Keratinocyte (primary cell): ENCODE results near the gene CTNNA3. TPM values are rescaled to one million over a fixed set of nuclear protein-coding genes. Genes with fewer than 3 reads are reported as not detected.
"Not testable (repeated sequence)": the region's sequence is repeated elsewhere in the genome, so short reads cannot be mapped to it uniquely, and the experiment has no call there.

ENCODE experiments used
- DNase-seq: peaks from one replicate; pipeline ENCODE4 v3.0.0-alpha.2; 2011; ENCODE audit warnings: low read depth, missing footprints, low spot score
- FAIRE-seq: peaks from 2 replicates; lab custom pipeline; 2011; peaks lifted over from hg19 to GRCh38; lab: Jason Lieb, UNC
- H2AFZ ChIP-seq: 2 replicates; pipeline ENCODE4 v1.6.0; 2012; ENCODE audit warnings: low read length, control low read depth, inconsistent platforms; ENCODE audit not compliant: control insufficient read depth
- H3K27ac ChIP-seq: 2 replicates; pipeline ENCODE4 v1.5.1; 2011; ENCODE audit warnings: low read length; ENCODE audit not compliant: control insufficient read depth, insufficient read depth
- H3K27me3 ChIP-seq: 3 replicates; pipeline ENCODE4 v1.6.0; 2011; ENCODE audit warnings: low read length; ENCODE audit not compliant: control insufficient read depth, insufficient read depth; ENCODE audit errors: extremely low read depth
- H3K36me3 ChIP-seq, 2 experiments: 2 replicates in 1 of 2; 3 replicates in 1 of 2; pipeline ENCODE4 v1.5.1; 2011; ENCODE audit warnings: low read length in 2 of 2, mild to moderate bottlenecking in 1 of 2; ENCODE audit not compliant: control insufficient read depth in 2 of 2, insufficient read depth in 2 of 2; ENCODE audit errors: extremely low read depth in 1 of 2
- H3K4me1 ChIP-seq: 3 replicates; pipeline ENCODE4 v1.5.1; 2011; ENCODE audit warnings: low read length; ENCODE audit not compliant: control insufficient read depth, insufficient read depth; ENCODE audit errors: extremely low read depth
- H3K4me2 ChIP-seq: 3 replicates; pipeline ENCODE4 v1.6.0; 2011; ENCODE audit warnings: low read depth, low read length; ENCODE audit not compliant: control insufficient read depth, insufficient read depth; ENCODE audit errors: extremely low read depth
- H3K4me3 ChIP-seq, 3 experiments: fragments of 200-600 bp in 1 of 3; sonication (generic) in 1 of 3; 2 replicates in 2 of 3; 3 replicates in 1 of 3; pipeline ENCODE4 v1.5.1; 2011 to 2016; ENCODE audit warnings: low read length in 3 of 3, mild to moderate bottlenecking in 3 of 3, control low read depth in 2 of 3, inconsistent platforms in 1 of 3, low read depth in 1 of 3, mixed read lengths in 1 of 3, mixed run types in 1 of 3, moderate library complexity in 1 of 3; ENCODE audit not compliant: control insufficient read depth in 2 of 3, insufficient read depth in 2 of 3; ENCODE audit errors: extremely low read depth in 1 of 3
- H3K79me2 ChIP-seq: 2 replicates; pipeline ENCODE4 v1.6.0; 2012; ENCODE audit warnings: low read length; ENCODE audit not compliant: control insufficient read depth, insufficient read depth
- H3K9ac ChIP-seq: 3 replicates; pipeline ENCODE4 v1.6.0; 2011; ENCODE audit warnings: low read length; ENCODE audit not compliant: control insufficient read depth, insufficient read depth; ENCODE audit errors: extremely low read depth
- H3K9me1 ChIP-seq: 3 replicates; pipeline ENCODE4 v1.6.0; 2011; ENCODE audit warnings: low read length; ENCODE audit not compliant: control insufficient read depth, insufficient read depth; ENCODE audit errors: extremely low read depth
- H3K9me3 ChIP-seq: 2 replicates; pipeline ENCODE4 v1.5.1; 2012; ENCODE audit warnings: low read depth, low read length; ENCODE audit not compliant: control insufficient read depth
- H4K20me1 ChIP-seq: 3 replicates; pipeline ENCODE4 v1.6.0; 2011; ENCODE audit warnings: low read length; ENCODE audit not compliant: control insufficient read depth, insufficient read depth; ENCODE audit errors: extremely low read depth
- CTCF ChIP-seq, 3 experiments: IDR thresholded peaks in 1 of 3; conservative IDR thresholded peaks in 1 of 3; optimal IDR thresholded peaks in 1 of 3; 2 replicates in 2 of 3; 3 replicates in 1 of 3; pipeline versions ENCODE3 to v1.5.1; 2011; ENCODE audit warnings: low read length in 3 of 3, mild to moderate bottlenecking in 3 of 3, moderate library complexity in 2 of 3, control low read depth in 1 of 3, inconsistent platforms in 1 of 3; ENCODE audit not compliant: insufficient read depth in 2 of 3; ENCODE audit errors: extremely low read depth in 1 of 3
- EZH2 ChIP-seq: IDR thresholded peaks from one replicate; pipeline ENCODE4 v1.6.1; 2012; ENCODE audit warnings: inconsistent platforms, mild to moderate bottlenecking, low read length, moderate library complexity
- dilution Hi-C: fragments of 300-500 bp; cut with MboI; formaldehyde crosslinking; loops from one replicate; pipeline ENCODE4 v1.7.0; 2020; ENCODE audit warnings: low sequenced_read_pairs; ENCODE audit not compliant: extremely low pct_ligation_motif_present
- polyA plus RNA-seq, 5 experiments: library from polyadenylated mRNA; depleted of rRNA in 3 of 5; stranded (reverse) in 3 of 5; stranded (forward) in 1 of 5; unstranded in 1 of 5; fragments of >200 nt; gene quantifications; 1 replicate in 1 of 5; 2 replicates in 3 of 5; 3 replicates in 1 of 5; pipeline versions ENCODE4 v1.2.1 to v1.2.3, GENCODE V29; 2011 to 2012; ENCODE audit warnings: missing spikeins in 2 of 5, low read depth in 1 of 5, low replicate concordance in 1 of 5

Gene CTNNA3
- polyA plus RNA-seq, 1 donor (not counting 4 experiments of a cell fraction or from before 2014, with no cell fraction given), result 0.01 TPM

GRCh38 chr10:67239864-67240497 lies 456.0 kb downstream of the CTNNA3 start:
- DNase-seq (no peak), FAIRE-seq (no peak)
- Histone ChIP-seq H3K4me3 (no peak overlapping the region), H3K4me2 (no peak overlapping the region), H3K9me1 (no peaks in the 10 kb centered on the region), H4K20me1 (no peaks in the 10 kb centered on the region), H3K9ac (no peak overlapping the region), H3K36me3 (no peaks in the 10 kb centered on the region), H3K27me3 (no peaks in the 10 kb centered on the region), H3K9me3 (no peaks in the 10 kb centered on the region), H3K79me2 (no peaks in the 10 kb centered on the region), H2AFZ (no peak overlapping the region), H3K4me1 (no peaks in the 10 kb centered on the region), H3K27ac (no peak overlapping the region)
- dilution Hi-C loops, result no loop called here
- TF ChIP-seq CTCF (optimal IDR thresholded peaks at IDR 0.05 in 1 of 3, IDR thresholded peaks at IDR 0.05 in 1 of 3, conservative IDR thresholded peaks at IDR 0.05 in 1 of 3; ENCODE audit: extremely low read depth in 1 of 3, insufficient read depth in 2 of 3, low read length in 3 of 3), result no peak
- no peak for TF ChIP-seq EZH2

- dilution Hi-C loops, result not testable (repeated sequence)
These were observed 465.1 kb downstream of the CTNNA3 start for GRCh38 chr10:67230680-67231500.

More at GRCh38 chr10:67230680-67231500, 465.1 kb downstream of the CTNNA3 start:
- not testable (repeated sequence) for H3K36me3 ChIP-seq, H3K27me3 ChIP-seq, H4K20me1 ChIP-seq, H3K9ac ChIP-seq, H3K27ac ChIP-seq, H3K4me2 ChIP-seq, H3K4me3 ChIP-seq, H3K79me2 ChIP-seq, H3K9me1 ChIP-seq, DNase-seq, H3K9me3 ChIP-seq, H3K4me1 ChIP-seq, H2AFZ ChIP-seq, FAIRE-seq
